WTC11 (cell line): ENCODE results near the gene HMGB2. TPM values are rescaled to one million over a fixed set of nuclear protein-coding genes. Genes with fewer than 3 reads are reported as not detected.

ENCODE experiments used
- ATAC-seq: fragments of 200-7000 bp; cut with Tn5 transposase; 2 replicates; pipeline ENCODE4 v1.10.0; 2021; ENCODE audit warnings: mild to moderate bottlenecking, moderate library complexity
- CTCF ChIA-PET: fragments of 300-600 bp; sonication (Branson Sonifier 250); formaldehyde crosslinking; loops from one replicate; lab custom pipeline; 2021; ENCODE audit warnings: antibody characterized with exemption; lab: Charles Lee
- POLR2A ChIA-PET: fragments of 350-600 bp; sonication (Branson Sonifier 250); formaldehyde crosslinking; loops from one replicate; lab custom pipeline; 2021; ENCODE audit warnings: antibody characterized with exemption; lab: Charles Lee
- DNase-seq: peaks from one replicate; pipeline ENCODE4 v3.0.0; 2021; ENCODE audit warnings: low spot score
- H3K27ac Mint-ChIP-seq: 2 replicates; pipeline ENCODE4 v1.8.0; 2021; ENCODE audit warnings: mixed read lengths
- H3K27me3 Mint-ChIP-seq: 2 replicates; pipeline ENCODE4 v1.8.0; 2021; ENCODE audit warnings: low read depth, mild to moderate bottlenecking, moderate library complexity, mixed read lengths
- H3K36me3 Mint-ChIP-seq: 2 replicates; pipeline ENCODE4 v1.8.0; 2021; ENCODE audit warnings: mixed read lengths
- H3K4me1 Mint-ChIP-seq: 2 replicates; pipeline ENCODE4 v1.8.0; 2022; ENCODE audit warnings: mixed read lengths
- H3K4me3 Mint-ChIP-seq: 2 replicates; pipeline ENCODE4 v1.8.0; 2021; ENCODE audit warnings: mild to moderate bottlenecking, moderate library complexity, mixed read lengths
- H3K9me3 Mint-ChIP-seq: 2 replicates; pipeline ENCODE4 v1.8.0; 2021; ENCODE audit warnings: mixed read lengths
- ATF1 ChIP-seq: sonication (generic); formaldehyde crosslinking; IDR thresholded peaks from 2 replicates; pipeline ENCODE4 v1.8.1; 2023; ENCODE audit warnings: mild to moderate bottlenecking, moderate library complexity, missing genetic modification reagents
- ATF6 ChIP-seq: sonication (generic); formaldehyde crosslinking; IDR thresholded peaks from 2 replicates; pipeline ENCODE4 v1.8.1; 2023; ENCODE audit warnings: mild to moderate bottlenecking, missing genetic modification reagents
- CBFB ChIP-seq: sonication (generic); formaldehyde crosslinking; IDR thresholded peaks from 2 replicates; pipeline ENCODE4 v1.8.1; 2022; ENCODE audit warnings: mild to moderate bottlenecking, low read depth, missing genetic modification reagents
- EMX1 ChIP-seq: fragments of 250-450 bp; sonication (Bioruptor Pico); IDR thresholded peaks from 2 replicates; pipeline ENCODE4 v1.8.0; 2021; ENCODE audit warnings: mild to moderate bottlenecking
- FOXJ3 ChIP-seq: sonication (generic); formaldehyde crosslinking; IDR thresholded peaks from 2 replicates; pipeline ENCODE4 v1.9.0; 2021; ENCODE audit warnings: missing genetic modification reagents, mild to moderate bottlenecking, borderline replicate concordance
- FOXK1 ChIP-seq: sonication (generic); formaldehyde crosslinking; IDR thresholded peaks from 2 replicates; pipeline ENCODE4 v1.8.0; 2022; ENCODE audit warnings: mild to moderate bottlenecking, moderate library complexity, missing genetic modification reagents
- HMGA2 ChIP-seq: fragments of 250-450 bp; sonication (Bioruptor Pico); IDR thresholded peaks from 2 replicates; pipeline ENCODE4 v1.4.0; 2021; ENCODE audit warnings: mild to moderate bottlenecking, moderate library complexity
- JUN ChIP-seq: sonication (generic); formaldehyde crosslinking; IDR thresholded peaks from 2 replicates; pipeline ENCODE4 v1.8.0; 2023; ENCODE audit warnings: mild to moderate bottlenecking, missing genetic modification reagents
- KAT7 ChIP-seq: sonication (generic); formaldehyde crosslinking; IDR thresholded peaks from 2 replicates; pipeline ENCODE4 v1.8.1; 2023; ENCODE audit warnings: missing genetic modification reagents, mild to moderate bottlenecking, borderline replicate concordance
- NFYB ChIP-seq: sonication (generic); formaldehyde crosslinking; conservative IDR thresholded peaks from 2 replicates; pipeline ENCODE4 v1.8.0; 2022; ENCODE audit warnings: low read depth, missing genetic modification reagents
- TCF7 ChIP-seq: sonication (generic); formaldehyde crosslinking; IDR thresholded peaks from 2 replicates; pipeline ENCODE4 v1.8.0; 2022; ENCODE audit warnings: mild to moderate bottlenecking, low read depth, missing genetic modification reagents, moderate library complexity
- TP53 ChIP-seq: sonication (generic); formaldehyde crosslinking; IDR thresholded peaks from 2 replicates; pipeline ENCODE4 v1.8.1; 2023; ENCODE audit warnings: mild to moderate bottlenecking, missing genetic modification reagents
- USF2 ChIP-seq: sonication (generic); formaldehyde crosslinking; IDR thresholded peaks from 2 replicates; pipeline ENCODE4 v1.8.1; 2023; ENCODE audit warnings: mild to moderate bottlenecking, missing genetic modification reagents, moderate library complexity
- ZBTB21 ChIP-seq: sonication (generic); formaldehyde crosslinking; IDR thresholded peaks from 2 replicates; pipeline ENCODE4 v1.8.1; 2023; ENCODE audit warnings: mild to moderate bottlenecking, missing genetic modification reagents, borderline replicate concordance
- ZNF121 ChIP-seq: sonication (generic); formaldehyde crosslinking; IDR thresholded peaks from 2 replicates; pipeline ENCODE4 v1.8.0; 2023; ENCODE audit warnings: missing genetic modification reagents
- ZNF219 ChIP-seq: sonication (generic); formaldehyde crosslinking; IDR thresholded peaks from 2 replicates; pipeline ENCODE4 v1.8.0; 2023; ENCODE audit warnings: missing genetic modification reagents, mild to moderate bottlenecking, borderline replicate concordance
- ZNF396 ChIP-seq: fragments of 250-450 bp; sonication (Bioruptor Pico); IDR thresholded peaks from 2 replicates; pipeline ENCODE4 v1.8.0; 2021; ENCODE audit warnings: mild to moderate bottlenecking, moderate library complexity, borderline replicate concordance
- ZNF423 ChIP-seq: fragments of 250-450 bp; sonication (Bioruptor Pico); IDR thresholded peaks from 2 replicates; pipeline ENCODE4 v2.1.2; 2022; ENCODE audit warnings: mild to moderate bottlenecking, moderate library complexity
- ZSCAN18 ChIP-seq: fragments of 250-450 bp; sonication (Bioruptor Pico); IDR thresholded peaks from 2 replicates; pipeline ENCODE4 v2.1.2; 2022; ENCODE audit warnings: mild to moderate bottlenecking, moderate library complexity
- total RNA-seq: library from RNA; stranded (reverse); gene quantifications from 3 replicates; pipeline ENCODE4 v1.2.3, GENCODE V29; 2021
- TF ChIP-seq, protein P1 (sequence below): sonication (generic); formaldehyde crosslinking; IDR thresholded peaks from 2 replicates; pipeline ENCODE4 v1.8.0; 2023; ENCODE audit warnings: mild to moderate bottlenecking, missing genetic modification reagents
- TF ChIP-seq, protein P2 (sequence below): sonication (generic); formaldehyde crosslinking; IDR thresholded peaks from 2 replicates; pipeline ENCODE4 v1.8.0; 2023; ENCODE audit warnings: missing genetic modification reagents
- TF ChIP-seq, protein P3 (sequence below): fragments of 250-450 bp; sonication (Bioruptor Pico); IDR thresholded peaks from 2 replicates; pipeline ENCODE4 v1.8.0; 2021; ENCODE audit warnings: mild to moderate bottlenecking

HMGB2 gene
- total RNA-seq, 1 experiment from 2014 or later, result 279 TPM

GRCh38 chr4:173367946-173368345 lies 33.8 kb upstream of the HMGB2 start:
- no peaks in the 10 kb centered on the region for H3K36me3 Mint-ChIP-seq
- DNase-seq (no peak), ATAC-seq (no peak)
- H3K27me3 Mint-ChIP-seq, result peaks cover 7% of the 10 kb centered on the region
- no peak for TF ChIP-seq ZNF219 (CRISPR knock-in tag)
- H3K27ac Mint-ChIP-seq, result no peak overlapping the region
- H3K4me3 Mint-ChIP-seq, result no peak overlapping the region
- H3K4me1 Mint-ChIP-seq, result peaks cover 20% of the 10 kb centered on the region
- H3K9me3 Mint-ChIP-seq, result no peaks in the 10 kb centered on the region
- CTCF ChIA-PET, result interaction anchor here (0.8 kb wide), 1 partner anchor 66 kb away, joined by 4 read pairs; no protein-coding TSS in a partner anchor
- POLR2A ChIA-PET, result interaction anchor here (0.9 to 1.8 kb wide), 2 partner anchors 11 to 33 kb away, joined by 3 to 5 read pairs; partner anchors contain the start of gene HMGB2

GRCh38 chr4:173367285-173367684 lies 33.1 kb upstream of the HMGB2 start:
- ATAC-seq, result no peak
- TF ChIP-seq ATF6 (CRISPR knock-in tag) (no peak), CBFB (CRISPR knock-in tag) (no peak), ZNF396 (CRISPR knock-in tag) (no peak), FOXK1 (CRISPR knock-in tag) (no peak), ZNF423 (CRISPR knock-in tag) (no peak), EMX1 (CRISPR knock-in tag) (no peak), FOXJ3 (CRISPR knock-in tag) (no peak), TP53 (no peak), NFYB (CRISPR knock-in tag) (no peak), ZNF121 (CRISPR knock-in tag) (no peak)
- TF ChIP-seq, protein P1, sequence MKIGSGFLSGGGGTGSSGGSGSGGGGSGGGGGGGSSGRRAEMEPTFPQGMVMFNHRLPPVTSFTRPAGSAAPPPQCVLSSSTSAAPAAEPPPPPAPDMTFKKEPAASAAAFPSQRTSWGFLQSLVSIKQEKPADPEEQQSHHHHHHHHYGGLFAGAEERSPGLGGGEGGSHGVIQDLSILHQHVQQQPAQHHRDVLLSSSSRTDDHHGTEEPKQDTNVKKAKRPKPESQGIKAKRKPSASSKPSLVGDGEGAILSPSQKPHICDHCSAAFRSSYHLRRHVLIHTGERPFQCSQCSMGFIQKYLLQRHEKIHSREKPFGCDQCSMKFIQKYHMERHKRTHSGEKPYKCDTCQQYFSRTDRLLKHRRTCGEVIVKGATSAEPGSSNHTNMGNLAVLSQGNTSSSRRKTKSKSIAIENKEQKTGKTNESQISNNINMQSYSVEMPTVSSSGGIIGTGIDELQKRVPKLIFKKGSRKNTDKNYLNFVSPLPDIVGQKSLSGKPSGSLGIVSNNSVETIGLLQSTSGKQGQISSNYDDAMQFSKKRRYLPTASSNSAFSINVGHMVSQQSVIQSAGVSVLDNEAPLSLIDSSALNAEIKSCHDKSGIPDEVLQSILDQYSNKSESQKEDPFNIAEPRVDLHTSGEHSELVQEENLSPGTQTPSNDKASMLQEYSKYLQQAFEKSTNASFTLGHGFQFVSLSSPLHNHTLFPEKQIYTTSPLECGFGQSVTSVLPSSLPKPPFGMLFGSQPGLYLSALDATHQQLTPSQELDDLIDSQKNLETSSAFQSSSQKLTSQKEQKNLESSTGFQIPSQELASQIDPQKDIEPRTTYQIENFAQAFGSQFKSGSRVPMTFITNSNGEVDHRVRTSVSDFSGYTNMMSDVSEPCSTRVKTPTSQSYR (CRISPR knock-in tag), result no peak
- CTCF ChIA-PET, result interaction anchor here (0.8 kb wide), 1 partner anchor 65 kb away, joined by 4 read pairs; no protein-coding TSS in a partner anchor
- H3K36me3 Mint-ChIP-seq, result no peaks in the 10 kb centered on the region
- POLR2A ChIA-PET, result interaction anchor here (0.6 to 1.8 kb wide), 3 partner anchors 10 to 87 kb away, joined by 3 to 5 read pairs (median 3); partner anchors contain the start of gene HMGB2
- DNase-seq, result no peak
- H3K4me1 Mint-ChIP-seq, result peaks cover 15% of the 10 kb centered on the region
- H3K27ac Mint-ChIP-seq, result no peak overlapping the region
- H3K9me3 Mint-ChIP-seq, result no peaks in the 10 kb centered on the region
- no peak overlapping the region for H3K4me3 Mint-ChIP-seq
- H3K27me3 Mint-ChIP-seq, result peaks cover 2% of the 10 kb centered on the region; the same call in 1 of the 2 replicates

DNA sequence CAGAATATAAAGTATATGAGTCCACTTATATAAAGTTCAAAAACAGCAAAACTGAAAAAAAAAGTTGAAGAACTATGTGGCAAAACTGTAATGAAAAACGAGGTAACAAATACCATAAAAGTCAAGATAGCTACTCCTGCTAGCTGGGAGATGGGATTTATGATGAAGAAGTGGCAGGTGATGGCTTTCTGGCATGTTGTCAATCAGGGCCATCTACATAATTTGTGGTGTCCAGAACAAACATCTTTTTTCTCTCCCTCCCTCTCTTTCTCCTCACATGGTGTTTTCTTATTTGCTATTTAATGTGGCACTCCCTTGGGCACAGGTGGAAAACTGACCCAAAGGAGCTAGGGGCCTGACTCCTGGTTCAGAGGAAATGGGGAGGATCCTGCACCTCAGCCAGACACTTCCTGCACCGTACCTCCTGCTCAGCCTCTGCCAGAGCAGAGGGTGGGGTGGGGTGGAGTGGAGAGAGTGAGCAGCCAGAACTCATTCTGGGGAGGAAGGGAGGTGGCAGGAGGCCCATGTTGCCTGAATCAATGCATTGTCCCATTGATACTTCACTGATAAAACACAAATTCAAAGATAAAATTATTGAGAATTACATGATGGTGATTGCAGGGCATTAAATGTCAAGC lies 31.3 kb upstream of the HMGB2 start:
- Mint-ChIP-seq H3K4me3 (no peak overlapping the region), H3K27me3 (peaks cover 2% of the 10 kb centered on the region; the same call in 1 of the 2 replicates), H3K4me1 (peaks cover 15% of the 10 kb centered on the region), H3K9me3 (no peaks in the 10 kb centered on the region), H3K27ac (no peak overlapping the region), H3K36me3 (no peaks in the 10 kb centered on the region)
- ATAC-seq (no peak), DNase-seq (no peak)
- ChIA-PET CTCF (interaction anchor here (0.8 to 0.9 kb wide), 2 partner anchors 24 to 64 kb away, joined by 3 to 5 read pairs; no protein-coding TSS in a partner anchor), POLR2A (interaction anchor here (1.0 kb wide), 1 partner anchor 31 kb away, joined by 3 read pairs; no protein-coding TSS in a partner anchor)
- TF ChIP-seq ZBTB21 (CRISPR knock-in tag) (no peak), CBFB (CRISPR knock-in tag) (no peak), HMGA2 (no peak), FOXK1 (CRISPR knock-in tag) (no peak), ZSCAN18 (no peak), NFYB (CRISPR knock-in tag) (no peak), TCF7 (CRISPR knock-in tag) (no peak), KAT7 (CRISPR knock-in tag) (no peak), USF2 (CRISPR knock-in tag) (no peak), JUN (CRISPR knock-in tag) (no peak), ATF1 (CRISPR knock-in tag) (no peak)
- TF ChIP-seq, protein P2, sequence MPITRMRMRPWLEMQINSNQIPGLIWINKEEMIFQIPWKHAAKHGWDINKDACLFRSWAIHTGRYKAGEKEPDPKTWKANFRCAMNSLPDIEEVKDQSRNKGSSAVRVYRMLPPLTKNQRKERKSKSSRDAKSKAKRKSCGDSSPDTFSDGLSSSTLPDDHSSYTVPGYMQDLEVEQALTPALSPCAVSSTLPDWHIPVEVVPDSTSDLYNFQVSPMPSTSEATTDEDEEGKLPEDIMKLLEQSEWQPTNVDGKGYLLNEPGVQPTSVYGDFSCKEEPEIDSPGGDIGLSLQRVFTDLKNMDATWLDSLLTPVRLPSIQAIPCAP (CRISPR knock-in tag), result no peak
- TF ChIP-seq, protein P3, sequence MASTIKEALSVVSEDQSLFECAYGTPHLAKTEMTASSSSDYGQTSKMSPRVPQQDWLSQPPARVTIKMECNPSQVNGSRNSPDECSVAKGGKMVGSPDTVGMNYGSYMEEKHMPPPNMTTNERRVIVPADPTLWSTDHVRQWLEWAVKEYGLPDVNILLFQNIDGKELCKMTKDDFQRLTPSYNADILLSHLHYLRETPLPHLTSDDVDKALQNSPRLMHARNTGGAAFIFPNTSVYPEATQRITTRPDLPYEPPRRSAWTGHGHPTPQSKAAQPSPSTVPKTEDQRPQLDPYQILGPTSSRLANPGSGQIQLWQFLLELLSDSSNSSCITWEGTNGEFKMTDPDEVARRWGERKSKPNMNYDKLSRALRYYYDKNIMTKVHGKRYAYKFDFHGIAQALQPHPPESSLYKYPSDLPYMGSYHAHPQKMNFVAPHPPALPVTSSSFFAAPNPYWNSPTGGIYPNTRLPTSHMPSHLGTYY (CRISPR knock-in tag), result no peak
